AG09309 (cell line): ENCODE data around the gene PTPRN2.

Experiments used
- DNase-seq: peaks from one replicate; pipeline ENCODE4 v3.0.0-alpha.2; 2010; ENCODE audit warnings: low read depth
- H3K4me3 ChIP-seq: 2 replicates; pipeline ENCODE4 v1.5.1; 2011; ENCODE audit warnings: mild to moderate bottlenecking, low read depth, low read length, moderate library complexity; ENCODE audit not compliant: control insufficient read depth
- TF ChIP-seq, protein P1 (sequence below): IDR thresholded peaks from 2 replicates; pipeline ENCODE4 v1.5.1; 2011; ENCODE audit warnings: mild to moderate bottlenecking, low read depth, low read length, inconsistent platforms; ENCODE audit not compliant: insufficient read depth, control insufficient read depth; ENCODE audit errors: missing control alignments

Gene PTPRN2

GRCh38 chr7:158323741-158324396 lies 263.8 kb downstream of the PTPRN2 start:
- DNase-seq, result no peak
- TF ChIP-seq, protein P1, sequence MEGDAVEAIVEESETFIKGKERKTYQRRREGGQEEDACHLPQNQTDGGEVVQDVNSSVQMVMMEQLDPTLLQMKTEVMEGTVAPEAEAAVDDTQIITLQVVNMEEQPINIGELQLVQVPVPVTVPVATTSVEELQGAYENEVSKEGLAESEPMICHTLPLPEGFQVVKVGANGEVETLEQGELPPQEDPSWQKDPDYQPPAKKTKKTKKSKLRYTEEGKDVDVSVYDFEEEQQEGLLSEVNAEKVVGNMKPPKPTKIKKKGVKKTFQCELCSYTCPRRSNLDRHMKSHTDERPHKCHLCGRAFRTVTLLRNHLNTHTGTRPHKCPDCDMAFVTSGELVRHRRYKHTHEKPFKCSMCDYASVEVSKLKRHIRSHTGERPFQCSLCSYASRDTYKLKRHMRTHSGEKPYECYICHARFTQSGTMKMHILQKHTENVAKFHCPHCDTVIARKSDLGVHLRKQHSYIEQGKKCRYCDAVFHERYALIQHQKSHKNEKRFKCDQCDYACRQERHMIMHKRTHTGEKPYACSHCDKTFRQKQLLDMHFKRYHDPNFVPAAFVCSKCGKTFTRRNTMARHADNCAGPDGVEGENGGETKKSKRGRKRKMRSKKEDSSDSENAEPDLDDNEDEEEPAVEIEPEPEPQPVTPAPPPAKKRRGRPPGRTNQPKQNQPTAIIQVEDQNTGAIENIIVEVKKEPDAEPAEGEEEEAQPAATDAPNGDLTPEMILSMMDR, result no peak
- H3K4me3 ChIP-seq, result no peak overlapping the region

- no peak for DNase-seq
- TF ChIP-seq, protein P1, result no peak
Observed at GRCh38 chr7:158322616-158323530, 264.8 kb downstream of the PTPRN2 start.

DNA sequence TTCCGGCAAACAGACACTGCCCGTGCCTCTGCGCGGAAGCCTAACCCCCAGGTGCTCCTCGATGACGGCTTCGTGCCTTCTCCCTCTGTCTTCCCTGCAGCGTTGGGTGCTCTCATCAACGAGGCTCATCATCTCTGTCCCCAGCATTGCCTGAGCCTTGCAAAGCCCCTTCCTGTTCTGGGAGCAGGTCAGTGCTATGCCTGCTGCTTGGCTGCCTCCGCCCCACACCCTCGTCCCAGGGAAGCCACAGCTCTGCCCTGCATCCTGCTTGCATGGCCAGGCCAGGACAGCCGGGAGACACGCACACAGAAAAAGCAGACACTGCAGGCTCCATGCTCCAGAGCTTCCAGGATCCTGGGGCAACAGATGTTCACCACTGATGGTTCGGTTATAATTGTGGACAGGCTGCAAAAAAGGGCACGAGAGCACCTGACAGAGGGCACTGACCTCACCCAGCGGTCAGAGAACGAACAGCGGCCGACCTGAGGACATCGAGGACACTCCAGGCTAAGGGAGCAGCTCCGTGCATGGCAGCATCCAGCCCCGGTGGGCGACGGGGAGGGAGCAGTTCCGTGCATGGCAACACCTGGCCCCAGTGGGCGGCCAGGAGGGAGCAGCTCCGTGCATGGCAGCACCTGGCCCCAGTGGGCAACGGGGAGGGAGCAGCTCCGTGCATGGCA lies 265.5 kb downstream of the PTPRN2 start:
- TF ChIP-seq, protein P1, result no peak
- no peak for DNase-seq

More at GRCh38 chr7:158322616-158323530, 264.8 kb downstream of the PTPRN2 start:
- no peak overlapping the region for H3K4me3 ChIP-seq

GRCh38 chr7:158321056-158321700 lies 266.4 kb downstream of the PTPRN2 start:
- no peak for DNase-seq
- TF ChIP-seq, protein P1, result no peak
- H3K4me3 ChIP-seq, result no peak overlapping the region

More for the DNA sequence above, 265.5 kb downstream of the PTPRN2 start:
- no peak overlapping the region for H3K4me3 ChIP-seq

- no peak overlapping the region for H3K4me3 ChIP-seq
- DNase-seq, result no peak
- TF ChIP-seq, protein P1, result no peak
Observed at GRCh38 chr7:158320328-158320727, 267.3 kb downstream of the PTPRN2 start.

GRCh38 chr7:158318511-158318913 lies 269.1 kb downstream of the PTPRN2 start:
- TF ChIP-seq, protein P1, result no peak
- H3K4me3 ChIP-seq, result no peak overlapping the region
- DNase-seq, result no peak
